GM12875 (cell line): ENCODE data around the gene TPRA1.
A peak's percentile ranks its signal among the peaks of the same experiment; 100 is the strongest.

ENCODE experiments used
- H3K4me3 ChIP-seq: one replicate; pipeline ENCODE4 v1.5.1; 2011; ENCODE audit warnings: low read depth, low read length, control low read depth
- TF ChIP-seq, protein P1 (sequence below): IDR thresholded peaks from 2 replicates; pipeline ENCODE4 v1.5.1; 2011; ENCODE audit warnings: low read depth, mild to moderate bottlenecking, control low read depth, inconsistent platforms, low read length, moderate library complexity, borderline replicate concordance; ENCODE audit not compliant: insufficient read depth

Gene TPRA1

DNA sequence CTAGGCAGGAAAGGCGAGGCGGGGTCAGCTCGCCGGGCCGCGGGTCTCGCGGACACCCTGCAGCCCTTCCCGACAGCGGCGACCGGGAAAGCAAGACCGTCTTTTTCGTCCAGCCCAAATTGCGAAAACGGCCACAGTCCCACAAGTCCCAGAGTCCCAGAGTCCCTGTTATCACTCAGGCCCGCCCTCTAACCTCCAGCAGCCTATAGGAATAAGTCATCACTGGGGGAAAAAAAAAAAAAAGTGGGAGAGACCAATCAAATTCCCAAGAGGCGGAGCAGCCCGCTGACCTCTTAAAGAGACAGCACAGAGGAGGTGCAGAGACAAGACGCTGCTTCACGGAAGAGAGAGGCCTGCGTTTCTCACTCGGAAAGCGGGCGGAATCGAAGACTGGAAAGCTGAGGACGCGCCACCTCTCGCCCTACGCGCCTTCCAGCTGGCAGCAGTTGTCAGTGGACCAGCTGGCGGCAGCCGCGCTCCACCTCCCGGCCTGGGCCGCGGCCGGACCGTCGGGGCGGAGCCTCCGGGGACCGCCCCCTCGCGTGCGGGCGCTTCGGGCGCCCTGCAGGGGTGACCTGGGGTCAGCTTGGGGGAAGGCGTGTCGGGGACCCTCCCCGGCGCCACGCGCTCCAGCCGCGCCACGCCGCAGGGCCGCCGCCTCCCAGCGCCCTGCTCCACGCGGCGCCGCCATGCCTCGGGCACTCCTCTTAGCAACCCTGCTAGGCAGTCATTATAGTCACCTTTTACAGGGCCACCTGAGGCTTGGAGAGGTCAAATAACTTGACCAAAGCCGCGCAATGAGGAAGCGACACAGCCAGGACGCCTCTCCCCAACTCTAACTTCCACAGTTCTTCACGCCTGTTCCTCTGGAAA lies at the start of gene TPRA1:
TSS of gene TPRA1 (minus strand) at position 141 of the 873 bp plus-strand sequence. CDS start 10,587 bp downstream, outside the sequence.
- TF ChIP-seq, protein P1, sequence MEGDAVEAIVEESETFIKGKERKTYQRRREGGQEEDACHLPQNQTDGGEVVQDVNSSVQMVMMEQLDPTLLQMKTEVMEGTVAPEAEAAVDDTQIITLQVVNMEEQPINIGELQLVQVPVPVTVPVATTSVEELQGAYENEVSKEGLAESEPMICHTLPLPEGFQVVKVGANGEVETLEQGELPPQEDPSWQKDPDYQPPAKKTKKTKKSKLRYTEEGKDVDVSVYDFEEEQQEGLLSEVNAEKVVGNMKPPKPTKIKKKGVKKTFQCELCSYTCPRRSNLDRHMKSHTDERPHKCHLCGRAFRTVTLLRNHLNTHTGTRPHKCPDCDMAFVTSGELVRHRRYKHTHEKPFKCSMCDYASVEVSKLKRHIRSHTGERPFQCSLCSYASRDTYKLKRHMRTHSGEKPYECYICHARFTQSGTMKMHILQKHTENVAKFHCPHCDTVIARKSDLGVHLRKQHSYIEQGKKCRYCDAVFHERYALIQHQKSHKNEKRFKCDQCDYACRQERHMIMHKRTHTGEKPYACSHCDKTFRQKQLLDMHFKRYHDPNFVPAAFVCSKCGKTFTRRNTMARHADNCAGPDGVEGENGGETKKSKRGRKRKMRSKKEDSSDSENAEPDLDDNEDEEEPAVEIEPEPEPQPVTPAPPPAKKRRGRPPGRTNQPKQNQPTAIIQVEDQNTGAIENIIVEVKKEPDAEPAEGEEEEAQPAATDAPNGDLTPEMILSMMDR: peak; percentile 41; the same call in 1 of the 2 replicates
- H3K4me3 ChIP-seq: peak within 1 kb of the TSS; percentile 97

DNA sequence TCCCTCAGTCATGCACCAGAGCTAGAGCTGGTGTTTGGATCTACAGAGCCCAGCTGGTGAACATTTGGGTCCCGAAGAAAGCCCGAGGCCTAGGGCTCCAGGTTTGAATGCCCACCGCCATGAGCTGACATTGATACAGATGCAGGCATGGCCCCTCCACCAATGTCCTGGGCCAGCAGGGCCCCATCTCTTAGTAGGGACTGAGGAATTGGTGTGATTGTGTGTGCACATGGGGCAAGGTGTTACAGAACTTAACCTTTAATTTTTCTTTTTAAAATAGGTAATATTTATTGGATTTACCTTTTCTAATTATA lies 49.5 kb upstream of the TPRA1 start:
- TF ChIP-seq, protein P1: no peak
- H3K4me3 ChIP-seq: no peak overlapping the region

DNA sequence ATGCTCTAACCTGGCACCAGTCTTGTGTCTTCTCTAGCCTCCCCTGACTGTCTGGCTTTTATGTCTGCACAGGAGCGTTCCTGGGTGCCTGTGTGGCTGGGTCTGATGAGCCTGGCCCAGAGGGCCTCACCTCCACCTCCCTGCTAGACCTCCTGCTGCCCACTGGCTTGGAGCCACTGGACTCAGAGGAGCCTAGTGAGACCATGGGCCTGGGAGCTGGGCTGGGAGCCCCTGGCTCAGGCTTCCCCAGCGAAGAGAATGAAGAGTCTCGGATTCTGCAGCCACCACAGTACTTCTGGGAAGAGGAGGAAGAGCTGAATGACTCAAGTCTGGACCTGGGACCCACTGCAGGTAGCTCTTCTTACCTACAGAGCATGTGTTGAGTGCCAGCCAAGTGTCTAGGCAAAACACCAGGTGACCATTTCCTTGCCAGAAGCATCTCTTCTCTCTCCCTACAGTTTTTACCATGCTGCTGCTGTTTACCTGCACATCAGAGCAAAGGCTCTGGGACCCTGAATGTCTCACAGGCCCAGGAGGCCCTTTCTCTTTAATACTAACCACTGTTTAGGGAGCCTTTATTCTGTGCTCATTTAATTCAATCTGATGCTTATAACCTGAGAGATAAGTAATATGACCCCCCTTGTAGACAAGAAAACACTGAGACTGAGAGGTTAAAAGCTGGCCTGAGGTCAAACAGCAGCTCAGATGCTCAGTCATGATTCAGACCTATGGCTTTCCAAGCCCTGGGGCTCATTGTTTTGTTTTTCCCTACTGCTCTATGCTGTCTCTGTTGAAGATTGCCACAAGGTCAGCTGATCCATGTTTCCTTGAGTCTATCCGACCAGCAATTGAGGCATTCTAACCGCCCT lies 48.9 kb upstream of the TPRA1 start:
- H3K4me3 ChIP-seq: no peak overlapping the region
- TF ChIP-seq, protein P1: no peak

- no peak overlapping the region for H3K4me3 ChIP-seq
- TF ChIP-seq, protein P1: no peak
Observed at GRCh38 chr3:127637971-127638370, 47.4 kb upstream of the TPRA1 start.

DNA sequence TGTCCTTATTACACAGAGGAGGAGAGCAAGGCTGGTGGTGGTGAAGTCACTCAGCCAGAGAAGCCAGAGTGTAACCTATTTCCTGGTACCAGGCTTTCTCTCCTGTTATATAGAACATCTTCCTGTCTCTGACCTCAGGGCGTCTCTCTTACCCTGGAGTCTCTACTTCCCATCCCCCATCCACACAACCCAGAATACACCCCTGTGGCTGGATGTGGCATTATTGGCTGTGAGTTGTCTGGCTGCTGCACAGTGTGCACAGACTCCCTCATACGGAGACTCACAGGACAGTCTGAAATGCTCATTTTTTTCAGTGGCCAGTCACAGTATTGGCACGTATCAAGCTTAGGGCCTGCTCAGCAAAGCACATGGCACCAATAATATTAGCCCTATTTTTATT lies 47.0 kb upstream of the TPRA1 start:
- TF ChIP-seq, protein P1: no peak
- no peak overlapping the region for H3K4me3 ChIP-seq

GRCh38 chr3:127634653-127635052 lies 44.1 kb upstream of the TPRA1 start:
- TF ChIP-seq, protein P1: no peak
- H3K4me3 ChIP-seq: no peak overlapping the region
